A549 (cell line): ENCODE data around the gene ABHD2. TPM values are rescaled to one million over a fixed set of nuclear protein-coding genes. Genes with fewer than 3 reads are reported as not detected.

Experiments used
- ATAC-seq, 2 experiments: fragments of 200-7000 bp in 1 of 2; fragments of >200 bp in 1 of 2; cut with Nextera tagmentation in 1 of 2; cut with Tn5 transposase in 1 of 2; 3 replicates each; pipeline versions ENCODE4 v1.8.0 to v1.9.1; 2018 to 2020; ENCODE audit warnings: mild to moderate bottlenecking in 1 of 2, moderate library complexity in 1 of 2
- CTCF ChIA-PET: fragments of 300-600 bp; sonication (Branson Sonifier 250); formaldehyde crosslinking; extraction: SDS; loops from one replicate; lab custom pipeline; 2021; ENCODE audit warnings: antibody characterized with exemption, inconsistent platforms; lab: Yijun Ruan, JAX
- POLR2A ChIA-PET: fragments of 350-600 bp; formaldehyde crosslinking; extraction: SDS; loops from one replicate; lab custom pipeline; 2021; ENCODE audit warnings: antibody characterized with exemption, inconsistent platforms; lab: Yijun Ruan, JAX
- DNase-seq, 2 experiments: peaks; one replicate each; pipeline versions ENCODE4 v3.0.0 to v3.0.0-alpha.2; 2011 to 2016; ENCODE audit warnings: low read depth in 1 of 2, low spot score in 1 of 2
- FAIRE-seq: peaks from 2 replicates; lab custom pipeline; 2011; peaks lifted over from hg19 to GRCh38; lab: Jason Lieb, UNC
- H3K27ac ChIP-seq, 2 experiments: fragments of >200 bp; sonication (Bioruptor Twin); formaldehyde crosslinking; 3 replicates each; pipeline ENCODE4 v1.5.1; 2016 to 2017
- H3K4me1 ChIP-seq: fragments of >200 bp; sonication (Bioruptor Twin); formaldehyde crosslinking; 3 replicates; pipeline ENCODE4 v1.6.1; 2016
- H3K4me2 ChIP-seq: fragments of >200 bp; sonication (Bioruptor Twin); formaldehyde crosslinking; 3 replicates; pipeline ENCODE4 v1.6.1; 2016
- H3K4me3 ChIP-seq: fragments of >200 bp; sonication (Bioruptor Twin); formaldehyde crosslinking; 3 replicates; pipeline ENCODE4 v1.5.1; 2016
- H3K9me3 ChIP-seq: fragments of >200 bp; sonication (Bioruptor Twin); formaldehyde crosslinking; 3 replicates; pipeline ENCODE4 v1.6.1; 2016
- ATOH8 ChIP-seq: fragments of 250-450 bp; sonication (Bioruptor Pico); IDR thresholded peaks from 2 replicates; pipeline ENCODE4 v1.5.0; 2020; ENCODE audit warnings: low read depth, mild to moderate bottlenecking, moderate library complexity
- BCL3 ChIP-seq: fragments of >200 bp; sonication (Bioruptor Twin); formaldehyde crosslinking; IDR thresholded peaks from 3 replicates; pipeline ENCODE4 v1.6.1; 2016
- BHLHE40 ChIP-seq: IDR thresholded peaks from 2 replicates; pipeline ENCODE4 v1.6.1; 2012; ENCODE audit warnings: low read depth, low read length, inconsistent platforms
- CBX2 ChIP-seq: fragments of 200-600 bp; sonication (generic); IDR thresholded peaks from 2 replicates; pipeline ENCODE4 v1.6.1; 2016; ENCODE audit warnings: low read depth, mild to moderate bottlenecking, borderline replicate concordance
- CBX8 ChIP-seq: fragments of 200-600 bp; sonication (generic); IDR thresholded peaks from 2 replicates; pipeline ENCODE4 v1.6.1; 2016
- CEBPB ChIP-seq, 2 experiments: fragments of >200 bp in 1 of 2; sonication (Bioruptor Twin) in 1 of 2; formaldehyde crosslinking in 1 of 2; IDR thresholded peaks; 2 replicates each; pipeline ENCODE4 v1.6.1; 2012 to 2016
- CHD2 ChIP-seq: fragments of 150-350 bp; IDR thresholded peaks from 2 replicates; pipeline ENCODE4 v1.6.1; 2014; ENCODE audit warnings: low read length; ENCODE audit not compliant: partially characterized antibody
- E2F6 ChIP-seq: IDR thresholded peaks from 2 replicates; pipeline ENCODE4 v1.6.1; 2012; ENCODE audit warnings: low read depth, borderline replicate concordance
- EHF ChIP-seq: fragments of 250-450 bp; sonication (Bioruptor Pico); IDR thresholded peaks from 2 replicates; pipeline ENCODE4 v1.5.0; 2020; ENCODE audit warnings: mild to moderate bottlenecking
- EHMT2 ChIP-seq: fragments of 200-600 bp; sonication (generic); IDR thresholded peaks from 2 replicates; pipeline ENCODE4 v1.6.1; 2016; ENCODE audit warnings: antibody characterized with exemption, low read depth, mild to moderate bottlenecking, moderate library complexity
- EP300 ChIP-seq, 2 experiments: fragments of >200 bp; sonication (Bioruptor Twin); formaldehyde crosslinking; IDR thresholded peaks; 2 replicates in 1 of 2; 3 replicates in 1 of 2; pipeline ENCODE4 v1.6.1; 2016 to 2017
- FOSL2 ChIP-seq, 2 experiments: fragments of 450-650 bp in 1 of 2; fragments of >200 bp in 1 of 2; sonication (Bioruptor Twin) in 1 of 2; formaldehyde crosslinking; IDR thresholded peaks; 2 replicates each; pipeline versions ENCODE4 v1.5.0 to v1.6.1; 2016 to 2020; ENCODE audit warnings: mild to moderate bottlenecking in 1 of 2, moderate library complexity in 1 of 2
- GATA3 ChIP-seq: IDR thresholded peaks from 2 replicates; pipeline ENCODE4 v1.6.1; 2012; ENCODE audit warnings: borderline replicate concordance
- HES2 ChIP-seq: fragments of >200 bp; sonication (Bioruptor Twin); formaldehyde crosslinking; IDR thresholded peaks from 2 replicates; pipeline ENCODE4 v1.6.1; 2016
- HOXA7 ChIP-seq: fragments of 250-450 bp; sonication (Bioruptor Pico); IDR thresholded peaks from 2 replicates; pipeline ENCODE4 v1.5.0; 2020; ENCODE audit warnings: mild to moderate bottlenecking, moderate library complexity
- HOXB13 ChIP-seq: fragments of 250-450 bp; sonication (Bioruptor Pico); IDR thresholded peaks from 2 replicates; pipeline ENCODE4 v1.5.0; 2020; ENCODE audit warnings: low read depth, mild to moderate bottlenecking, moderate library complexity
- JUN ChIP-seq, 2 experiments: fragments of >200 bp; sonication (Bioruptor Twin); formaldehyde crosslinking; IDR thresholded peaks; 2 replicates in 1 of 2; 3 replicates in 1 of 2; pipeline ENCODE4 v1.6.1; 2016 to 2017
- JUNB ChIP-seq: fragments of >200 bp; sonication (Bioruptor Twin); formaldehyde crosslinking; IDR thresholded peaks from 2 replicates; pipeline ENCODE4 v1.6.1; 2016
- MAFK ChIP-seq: fragments of 450-650 bp; IDR thresholded peaks from 2 replicates; pipeline ENCODE4 v1.6.1; 2014; ENCODE audit not compliant: partially characterized antibody
- MAX ChIP-seq: IDR thresholded peaks from 2 replicates; pipeline ENCODE4 v1.6.1; 2012
- MYC ChIP-seq: IDR thresholded peaks from 2 replicates; pipeline ENCODE4 v1.6.1; 2012; ENCODE audit warnings: mild to moderate bottlenecking, inconsistent platforms, low read length, improper control_type of control experiment, borderline replicate concordance
- NFE2L2 ChIP-seq: fragments of 150-350 bp; conservative IDR thresholded peaks from 2 replicates; pipeline ENCODE4 v1.6.1; 2014; ENCODE audit warnings: low read length
- PBX3 ChIP-seq: IDR thresholded peaks from 2 replicates; pipeline ENCODE4 v1.6.1; 2012
- PHF8 ChIP-seq: fragments of 200-600 bp; sonication (generic); IDR thresholded peaks from 2 replicates; pipeline ENCODE4 v1.6.1; 2016; ENCODE audit warnings: low read depth, mild to moderate bottlenecking, antibody characterized with exemption, moderate library complexity, borderline replicate concordance
- RARB ChIP-seq: fragments of 250-450 bp; sonication (Bioruptor Pico); IDR thresholded peaks from 2 replicates; pipeline ENCODE4 v1.8.0; 2021; ENCODE audit warnings: mild to moderate bottlenecking, moderate library complexity
- SMC3 ChIP-seq: fragments of >200 bp; sonication (Bioruptor Twin); formaldehyde crosslinking; IDR thresholded peaks from 3 replicates; pipeline ENCODE4 v1.6.1; 2018; ENCODE audit warnings: inconsistent platforms
- TP53 ChIP-seq: fragments of 250-450 bp; sonication (Bioruptor Pico); IDR thresholded peaks from 2 replicates; pipeline ENCODE4 v1.5.0; 2021; ENCODE audit warnings: mild to moderate bottlenecking, moderate library complexity
- ZFP36 ChIP-seq: fragments of 450-650 bp; IDR thresholded peaks from 2 replicates; pipeline ENCODE4 v1.6.1; 2014; ENCODE audit warnings: borderline replicate concordance; ENCODE audit not compliant: partially characterized antibody
- ZNF302 ChIP-seq: fragments of 250-450 bp; sonication (Bioruptor Pico); IDR thresholded peaks from 2 replicates; pipeline ENCODE4 v1.9.0; 2021; ENCODE audit warnings: inconsistent platforms, mild to moderate bottlenecking, moderate library complexity
- ZSCAN20 ChIP-seq: fragments of 250-450 bp; sonication (Bioruptor Pico); IDR thresholded peaks from 2 replicates; pipeline ENCODE4 v1.8.0; 2022; ENCODE audit warnings: mild to moderate bottlenecking, moderate library complexity
- WGBS: methylation state at CpG from one replicate; pipeline ENCODE4 v1.1.6; 2017; ENCODE audit errors: missing lambda C conversion rate; 5-methylcytosine and 5-hydroxymethylcytosine counted together
- polyA plus RNA-seq, 4 experiments: library from polyadenylated mRNA; depleted of rRNA in 3 of 4; stranded (reverse); fragments of >200 nt; fragmentation: RNase III in 1 of 4; extraction: RNeasy Plus Mini Kit Qiagen cat#74134 plus additional on column Dnase treatment in 1 of 4; gene quantifications; 2 replicates in 3 of 4; 3 replicates in 1 of 4; pipeline ENCODE4 v1.2.3, GENCODE V29; 2011 to 2017

Gene ABHD2
- polyA plus RNA-seq, 2 of the 4 experiments (the other 2 are of a cell fraction) = 36.2 to 63.3 TPM

GRCh38 chr15:89105147-89105546, 16.9 kb downstream of the ABHD2 start:
- H3K4me1 ChIP-seq = peaks cover 88% of the 10 kb centered on the region
- POLR2A ChIA-PET = interaction anchor here (1.1 to 2.2 kb wide), 5 partner anchors 10 to 17 kb away, joined by 3 to 10 read pairs (median 8); partner anchors contain the start of gene ABHD2
- CTCF ChIA-PET = interaction anchor here (0.8 to 11.8 kb wide), 12 partner anchors 12 to 72 kb away, joined by 3 to 187 read pairs (median 8); partner anchors contain the start of gene ABHD2
- DNase-seq (peak in 1 of 2 experiments; percentile 75), ATAC-seq (peak in 1 of 2 experiments; percentile 18; a peak in 3 of 6 replicates), FAIRE-seq (peak; percentile 93)
- H3K4me3 ChIP-seq = no peak overlapping the region
- H3K9me3 ChIP-seq = no peaks in the 10 kb centered on the region
- H3K27ac ChIP-seq = peak overlapping the region; percentile 85 to 88
- TF ChIP-seq E2F6 = no peak
- 0 out of 2 replicates have a peak, but pooled peaks have one; percentile 54 for TF ChIP-seq RARB (CRISPR knock-in tag)
- TF ChIP-seq TP53 (CRISPR knock-in tag) = no peak
- TF ChIP-seq CHD2 = no peak
- TF ChIP-seq CBX8 = no peak
- TF ChIP-seq MYC = 0 out of 2 replicates have a peak, but pooled peaks have one; percentile 67
- no peak for TF ChIP-seq ATOH8 (CRISPR knock-in tag)
- peak; percentile 32; the same call in 1 of the 2 replicates for TF ChIP-seq HES2
- no peak for TF ChIP-seq HOXB13 (CRISPR knock-in tag)
- TF ChIP-seq MAFK = no peak
- TF ChIP-seq MAX = peak; percentile 75; the same call in 1 of the 2 replicates
- TF ChIP-seq EP300 (IDR thresholded peaks at IDR 0.05) = peak; percentile 79 to 85; a peak in 3 of 5 replicates
- no peak for TF ChIP-seq PHF8
- peak; percentile 69; the same call in 1 of the 2 replicates for TF ChIP-seq GATA3
- TF ChIP-seq BCL3 = peak; percentile 91
- no peak for TF ChIP-seq PBX3
- 0 out of 3 replicates have a peak, but pooled peaks have one; percentile 11 for TF ChIP-seq SMC3
- no peak for TF ChIP-seq ZNF302 (CRISPR knock-in tag)
- TF ChIP-seq CBX2 = no peak
- no peak for TF ChIP-seq NFE2L2
- TF ChIP-seq EHMT2 = no peak
- peak; percentile 89 for TF ChIP-seq FOSL2 (IDR thresholded peaks at IDR 0.05)
- TF ChIP-seq FOSL2 (CRISPR knock-in tag; IDR thresholded peaks at IDR 0.05) = peak; percentile 91
- peak; percentile 28; the same call in 1 of the 2 replicates for TF ChIP-seq BHLHE40
- TF ChIP-seq JUN (IDR thresholded peaks at IDR 0.05) = peak; percentile 68 to 77; a peak in 3 of 5 replicates
- TF ChIP-seq JUNB = peak; percentile 90
- TF ChIP-seq ZSCAN20 (CRISPR knock-in tag) = no peak
- no peak for TF ChIP-seq EHF (CRISPR knock-in tag)
- peak; percentile 78 to 87 for TF ChIP-seq CEBPB (IDR thresholded peaks at IDR 0.05)
- no peak for TF ChIP-seq HOXA7 (CRISPR knock-in tag)
- no peak for TF ChIP-seq ZFP36
- H3K4me2 ChIP-seq = peak overlapping the region; percentile 46
- 3% methylated on average over 4 of the region's 4 CpGs for WGBS
